HK-2 (cell line): ENCODE measurements around the gene ZNF536.

Source experiments
- DNase-seq: peaks from one replicate; pipeline ENCODE4 v3.0.0-alpha.2; 2018; ENCODE audit not compliant: unreplicated experiment

Gene ZNF536

DNA sequence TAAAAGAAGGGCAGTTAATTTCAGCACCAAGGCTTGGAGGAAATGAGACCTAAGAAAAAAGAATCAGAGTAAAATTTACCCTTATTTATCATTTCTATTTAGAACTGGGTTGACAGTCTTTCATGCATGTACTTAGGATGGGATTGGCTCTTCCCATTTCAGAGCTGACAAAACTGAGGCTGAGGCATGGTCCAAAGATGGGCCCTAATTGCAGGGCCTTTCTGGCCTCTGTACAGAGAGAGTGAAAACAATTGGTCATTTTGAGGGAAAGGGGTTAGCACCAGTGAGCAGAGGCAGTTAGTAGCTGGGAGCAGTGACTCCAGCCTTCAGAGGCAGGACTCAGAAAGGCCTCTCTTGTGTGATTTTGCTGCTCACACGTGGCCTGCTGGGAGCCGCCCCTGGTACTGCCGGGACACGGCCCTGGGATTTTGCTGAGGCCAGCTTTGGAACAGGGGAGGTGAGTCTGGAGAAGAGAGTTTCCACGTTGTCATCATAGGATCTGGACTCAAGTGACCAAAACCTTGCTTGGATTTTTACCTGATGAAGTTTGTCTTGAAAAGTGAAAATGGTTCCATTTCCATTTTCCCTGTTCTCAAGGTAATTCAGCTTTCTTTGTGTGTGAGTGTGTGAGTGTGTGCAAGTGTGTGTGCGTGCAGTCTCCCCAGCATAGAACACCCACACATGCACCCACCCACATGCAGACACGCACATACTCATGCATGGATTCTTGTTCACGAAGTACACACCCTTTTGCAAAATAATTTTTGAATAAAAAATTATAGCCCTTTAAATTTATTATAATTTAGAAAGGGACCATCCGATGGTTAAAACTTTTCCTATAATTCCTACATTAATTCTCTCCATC is at the start of gene ZNF536:
Gene ZNF536 (plus strand): TSS at position 425 of the 865 bp plus-strand sequence. CDS start 71,179 bp downstream, outside the sequence.
- no peak for DNase-seq

DNA sequence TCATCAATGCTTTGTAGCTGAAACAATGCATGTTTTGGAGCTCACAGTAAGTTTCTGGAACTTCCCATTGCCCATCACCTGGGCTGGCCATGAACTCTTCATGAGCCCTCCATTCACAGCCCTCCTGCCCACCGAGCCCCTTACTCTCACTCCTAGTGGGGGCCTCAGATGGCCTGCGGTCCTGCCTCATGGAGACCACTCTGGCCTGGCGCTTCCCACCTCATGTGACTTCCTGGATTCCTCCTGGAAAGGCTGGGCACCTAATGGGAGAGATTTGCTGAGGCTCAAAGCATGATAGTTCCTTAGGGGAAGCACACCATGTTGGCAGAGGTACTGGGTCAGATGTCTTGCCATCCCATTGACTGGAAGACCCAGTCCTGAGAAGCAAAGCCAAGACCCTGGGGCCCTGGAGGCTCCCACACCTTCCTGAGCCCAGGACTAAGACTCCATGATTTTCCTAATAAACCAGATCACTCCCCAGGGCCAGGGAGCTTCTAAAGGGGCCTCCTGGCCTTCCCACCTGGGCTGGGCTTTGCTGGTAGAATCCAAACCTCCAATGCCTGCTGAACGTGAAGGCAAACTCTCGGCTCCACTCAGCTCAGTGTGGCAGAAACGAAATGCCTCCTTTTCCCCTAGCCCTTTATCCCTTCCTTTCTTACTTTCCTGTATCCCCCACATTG is 49.4 kb upstream of the ZNF536 start:
- no peak for DNase-seq

GRCh38 chr19:30323904-30324303 is 48.3 kb upstream of the ZNF536 start:
- DNase-seq = no peak

DNA sequence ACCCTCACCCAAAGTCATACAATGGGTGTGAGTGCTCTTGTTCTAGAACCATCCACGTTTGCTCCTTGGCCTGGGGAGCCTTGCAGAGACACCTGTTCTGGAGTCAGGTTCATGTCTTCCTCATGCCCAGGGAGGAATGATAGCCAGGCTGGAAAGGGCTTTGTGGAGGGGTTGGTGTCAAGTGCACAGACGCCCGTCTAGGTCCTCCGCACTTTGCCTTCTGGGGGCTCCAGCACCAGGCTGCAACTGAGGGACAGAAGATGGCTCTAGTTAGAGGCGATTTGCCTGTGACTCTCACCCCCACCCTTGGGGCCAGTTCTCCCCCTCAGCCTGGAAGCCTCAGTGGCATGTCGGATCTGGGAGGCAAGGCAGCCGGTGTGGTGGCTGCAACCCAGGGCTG is 47.2 kb upstream of the ZNF536 start:
- no peak for DNase-seq

GRCh38 chr19:30325676-30326392 is 46.4 kb upstream of the ZNF536 start:
- no peak for DNase-seq

GRCh38 chr19:30326393-30326710 is 45.8 kb upstream of the ZNF536 start:
- no peak for DNase-seq

DNA sequence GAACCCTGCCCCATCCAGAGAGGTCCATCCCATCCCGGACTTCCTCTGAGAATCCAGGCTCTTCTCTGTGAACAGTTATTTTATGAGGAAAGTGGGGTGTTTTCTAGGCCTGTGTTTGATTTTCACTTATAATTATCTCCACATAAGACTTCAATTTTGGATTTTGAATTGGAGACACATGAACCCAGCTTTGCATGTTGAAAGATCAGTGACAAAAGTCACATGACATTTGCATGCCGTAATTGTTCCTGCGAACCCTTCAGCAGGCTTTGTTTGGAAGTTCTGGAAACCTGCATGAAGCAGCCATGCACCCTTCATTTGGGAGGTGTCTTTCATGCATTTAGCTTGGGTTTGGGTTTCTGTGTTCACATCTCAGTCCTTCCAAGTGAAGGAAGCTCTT is 44.9 kb upstream of the ZNF536 start:
- DNase-seq = no peak

DNA sequence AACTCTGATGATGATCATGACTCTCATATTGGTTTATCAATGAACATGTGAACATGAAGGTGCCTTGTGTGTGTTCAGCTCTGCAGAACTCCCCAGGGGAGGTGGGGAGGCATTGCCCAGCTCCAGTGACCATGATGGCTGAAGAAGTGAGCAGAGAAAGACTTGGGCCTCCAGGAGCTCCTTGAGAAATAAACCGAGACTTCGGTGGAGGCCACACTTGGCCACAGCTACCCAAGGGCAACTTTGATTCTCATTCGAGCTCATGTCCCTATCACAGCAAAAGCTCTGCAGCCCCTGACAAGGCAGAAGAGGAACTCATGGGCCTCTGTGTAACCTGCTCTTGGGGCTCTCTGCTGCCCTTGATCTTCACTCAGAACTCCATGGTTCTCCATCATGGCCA is 44.1 kb upstream of the ZNF536 start:
- no peak for DNase-seq

DNA sequence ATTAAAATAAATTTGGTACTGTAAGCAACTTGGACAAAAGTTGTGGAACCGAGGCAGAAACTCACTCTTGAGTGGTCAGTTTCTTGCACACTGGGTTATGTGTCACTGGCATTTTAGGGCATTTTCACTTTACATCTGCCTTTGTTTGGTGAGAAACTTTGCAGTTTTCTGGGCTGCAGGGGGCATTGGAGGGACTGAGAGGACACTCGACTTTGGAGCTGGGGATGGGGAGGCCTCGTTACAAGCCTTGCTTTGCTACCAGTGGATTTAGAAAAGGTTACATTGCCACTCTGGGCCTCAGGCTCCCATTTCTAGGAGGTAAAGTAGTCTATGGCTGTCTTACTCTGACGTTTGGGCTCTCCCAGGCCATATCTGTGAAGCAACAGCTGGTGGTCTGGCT is 41.9 kb upstream of the ZNF536 start:
- DNase-seq = no peak

DNA sequence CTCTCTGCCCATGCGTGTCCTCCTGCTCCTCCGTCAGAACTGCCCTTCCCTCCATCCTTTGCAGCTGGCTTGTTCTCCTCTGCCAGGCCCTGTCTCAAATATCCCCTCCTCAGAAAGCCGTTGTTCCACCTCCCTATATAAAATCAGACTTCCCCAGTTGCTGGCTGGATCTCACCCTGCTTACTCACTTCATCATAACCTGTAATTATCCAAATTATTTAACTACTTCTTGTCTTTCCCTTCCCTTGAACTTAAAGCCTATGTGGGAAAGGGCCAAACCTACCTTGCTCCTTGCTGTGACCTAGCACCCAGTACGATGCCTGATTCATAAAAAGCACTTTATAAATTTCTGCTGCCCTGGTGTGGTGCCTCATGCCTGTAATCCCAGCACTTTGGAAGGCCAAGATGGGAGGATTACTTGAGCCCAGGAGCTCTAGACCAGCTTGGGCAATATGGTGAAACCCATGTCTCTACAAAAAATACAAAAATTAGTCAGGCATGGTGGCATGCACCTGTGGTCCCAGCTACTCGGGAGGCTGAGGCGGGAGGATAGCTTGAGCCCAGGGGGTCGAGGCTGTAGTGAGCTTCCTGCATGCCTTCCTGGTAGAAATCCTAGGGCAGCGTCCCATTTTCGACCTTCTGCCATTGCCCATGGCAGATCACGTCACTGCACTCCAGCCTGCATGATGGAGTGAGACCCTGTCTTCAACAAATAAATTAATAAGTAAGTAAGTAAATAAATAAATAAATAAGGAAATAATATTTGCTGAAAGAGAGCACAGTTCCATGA is 39.5 kb upstream of the ZNF536 start:
- DNase-seq = no peak

DNA sequence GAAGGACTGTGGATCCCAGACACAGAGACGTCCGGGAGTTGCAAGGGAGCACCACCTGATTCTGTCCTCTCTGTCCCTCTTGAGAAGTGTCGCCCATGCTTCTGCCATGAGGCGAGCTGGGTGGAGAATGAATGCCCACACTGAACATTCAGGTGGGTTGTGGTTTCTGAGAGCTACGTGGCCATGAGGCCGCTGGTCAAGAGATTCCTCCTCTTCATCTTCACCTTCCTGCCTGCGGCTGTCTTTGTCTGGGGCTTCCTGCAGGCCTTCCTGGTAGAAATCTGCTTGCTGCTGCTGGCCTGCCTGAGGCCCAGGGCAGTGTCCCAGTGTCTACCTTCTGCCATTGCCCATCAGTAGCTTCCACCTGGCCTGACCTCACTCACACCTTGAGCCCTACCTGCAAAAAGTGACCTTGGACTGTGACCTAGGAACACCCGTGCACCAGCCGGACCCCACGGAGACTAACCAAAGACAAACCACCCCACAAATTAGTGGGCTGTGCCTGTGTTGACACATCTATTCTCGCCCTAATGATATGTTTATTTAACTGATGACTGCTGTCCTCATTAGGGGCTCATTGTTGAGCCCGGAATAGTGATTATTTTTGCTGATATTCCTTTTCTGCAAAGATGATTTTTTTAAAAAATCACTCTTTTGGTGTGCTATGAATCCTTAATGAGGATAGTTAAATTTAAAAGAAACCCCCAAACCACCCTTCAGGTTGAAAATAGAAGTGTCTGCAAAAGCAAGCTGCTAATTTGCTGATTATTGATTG is 38.7 kb upstream of the ZNF536 start:
- no peak for DNase-seq

DNA sequence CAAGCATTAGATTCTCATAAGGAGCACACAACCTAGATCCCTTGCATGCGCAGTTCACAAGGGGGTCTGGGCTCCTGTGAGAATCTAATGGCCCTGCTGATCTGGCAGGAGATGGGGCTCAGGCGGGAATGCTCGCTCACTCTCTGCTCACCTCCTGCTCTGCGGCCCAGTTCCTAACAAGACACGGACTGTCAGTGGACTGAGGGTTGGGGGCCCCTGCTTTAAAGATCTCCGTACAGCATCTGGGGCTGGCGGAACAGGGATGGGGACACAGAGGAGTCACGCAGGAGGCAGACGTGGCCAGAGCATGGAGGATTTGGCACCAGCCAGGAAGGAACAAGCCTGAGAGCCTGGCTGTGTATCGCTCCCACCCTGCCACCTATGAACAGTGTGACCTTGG is 37.3 kb upstream of the ZNF536 start:
- no peak for DNase-seq

DNA sequence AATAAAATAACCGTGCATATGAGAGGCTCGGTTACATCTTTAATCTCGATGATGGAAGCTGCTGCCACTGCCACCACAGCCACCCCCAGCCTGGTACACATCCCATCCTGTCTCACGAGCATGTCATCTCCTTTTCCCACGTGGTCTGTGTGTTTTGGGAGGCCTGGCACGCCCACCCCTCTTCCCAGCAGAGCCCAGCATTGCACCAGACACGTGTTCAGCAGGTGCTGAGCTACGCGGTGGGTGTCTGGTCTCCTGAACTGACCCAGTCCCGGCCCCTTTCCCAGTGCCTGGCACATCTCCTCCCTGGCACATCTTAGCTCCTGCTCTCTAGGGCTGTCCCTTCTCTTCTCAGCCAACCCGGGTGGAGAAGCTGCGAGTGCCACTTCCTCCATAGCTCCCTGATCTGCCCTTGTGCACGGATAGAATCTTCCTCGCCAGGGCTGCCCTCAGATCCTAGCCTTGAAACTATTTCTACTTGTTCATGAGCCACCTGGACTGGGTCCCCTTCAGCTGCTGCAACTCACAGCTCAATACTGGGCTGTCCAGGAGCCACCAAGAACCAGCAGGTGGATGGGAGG is 36.8 kb upstream of the ZNF536 start:
- no peak for DNase-seq

GRCh38 chr19:30336290-30336689 is 35.9 kb upstream of the ZNF536 start:
- no peak for DNase-seq

GRCh38 chr19:30338041-30338456 is 34.1 kb upstream of the ZNF536 start:
- no peak for DNase-seq

DNA sequence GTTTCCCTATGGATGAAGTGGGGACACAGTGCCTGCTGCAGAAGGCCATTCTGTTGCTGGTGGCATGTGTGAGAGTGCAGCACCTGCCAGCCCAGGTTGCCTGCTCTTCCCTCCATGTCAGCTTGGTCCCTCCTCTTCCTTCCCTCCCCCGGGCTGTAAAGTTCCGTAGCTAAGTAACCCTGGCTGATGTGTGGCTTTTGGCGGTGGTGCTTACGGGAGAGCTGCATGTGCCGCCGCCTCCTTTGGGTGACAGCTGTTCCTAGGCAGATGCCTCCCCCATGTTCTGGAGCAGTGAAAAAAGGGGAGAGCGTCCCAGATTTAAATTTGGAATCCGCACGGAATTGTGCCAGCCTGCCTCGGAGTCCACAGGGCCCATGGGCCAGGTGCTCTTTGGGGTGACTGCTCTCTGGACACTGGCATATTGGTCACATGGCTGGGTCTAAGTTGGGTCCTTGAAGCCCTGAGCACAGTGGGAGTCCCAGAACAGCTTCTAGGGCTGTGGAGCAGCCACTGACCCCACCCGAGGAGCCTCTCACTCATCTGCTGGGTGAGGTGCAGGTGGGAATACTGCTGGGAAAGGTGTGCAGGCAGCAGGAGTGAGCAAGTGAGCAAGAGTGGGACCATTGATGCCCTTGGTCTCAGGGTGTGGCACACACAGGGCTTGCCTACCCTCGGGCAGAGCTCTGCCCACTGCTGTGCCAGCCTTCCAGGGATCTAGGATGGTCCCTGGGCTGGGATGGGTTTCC is 33.1 kb upstream of the ZNF536 start:
- no peak for DNase-seq

- DNase-seq = no peak
Measured at GRCh38 chr19:30339624-30340525, 32.3 kb upstream of the ZNF536 start.

DNA sequence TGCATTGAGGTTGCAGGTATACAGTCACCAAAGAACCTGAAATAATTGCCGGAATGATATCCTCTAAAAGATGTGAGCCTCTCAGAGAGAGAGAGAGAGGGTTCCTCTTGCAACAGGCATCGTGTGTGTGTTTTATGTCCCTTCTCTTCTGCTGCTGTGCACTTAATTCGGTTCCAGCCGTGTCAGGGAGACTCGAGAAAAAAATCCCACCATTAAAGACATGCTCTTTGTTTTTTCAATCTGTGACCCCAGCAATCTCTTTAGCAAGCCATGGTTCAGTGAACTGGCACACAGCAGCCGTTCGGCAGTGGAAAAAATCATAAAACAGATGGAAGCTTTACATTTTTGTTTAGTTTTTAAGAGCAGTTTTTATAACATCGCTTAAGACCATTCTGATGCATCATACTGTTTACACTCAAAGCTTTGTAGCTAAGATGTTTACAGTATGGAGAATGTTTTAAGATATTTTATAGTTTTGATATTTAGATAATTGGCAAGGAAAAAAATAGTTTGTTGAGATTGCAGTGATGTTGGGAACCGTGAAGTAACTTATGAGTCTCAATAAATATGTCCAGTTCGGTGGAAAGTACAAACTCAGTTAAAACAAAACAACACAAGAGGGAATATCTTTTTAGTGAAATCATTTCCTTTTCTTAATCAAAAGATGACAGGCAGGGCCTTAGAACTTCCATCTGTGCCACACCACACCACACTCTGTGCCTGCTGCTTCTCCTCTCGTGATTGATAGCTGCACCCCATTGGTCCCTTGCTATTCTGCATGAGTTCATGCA is 31.2 kb upstream of the ZNF536 start:
- no peak for DNase-seq
